ENCODE measurements around the gene INSIG1. TPM values are rescaled to one million over a fixed set of nuclear protein-coding genes. Genes with fewer than 3 reads are reported as not detected.

Gene INSIG1
- total RNA-seq, 4 donors from 2014 or later, result 36.3 to 147 (median 100) TPM

DNA sequence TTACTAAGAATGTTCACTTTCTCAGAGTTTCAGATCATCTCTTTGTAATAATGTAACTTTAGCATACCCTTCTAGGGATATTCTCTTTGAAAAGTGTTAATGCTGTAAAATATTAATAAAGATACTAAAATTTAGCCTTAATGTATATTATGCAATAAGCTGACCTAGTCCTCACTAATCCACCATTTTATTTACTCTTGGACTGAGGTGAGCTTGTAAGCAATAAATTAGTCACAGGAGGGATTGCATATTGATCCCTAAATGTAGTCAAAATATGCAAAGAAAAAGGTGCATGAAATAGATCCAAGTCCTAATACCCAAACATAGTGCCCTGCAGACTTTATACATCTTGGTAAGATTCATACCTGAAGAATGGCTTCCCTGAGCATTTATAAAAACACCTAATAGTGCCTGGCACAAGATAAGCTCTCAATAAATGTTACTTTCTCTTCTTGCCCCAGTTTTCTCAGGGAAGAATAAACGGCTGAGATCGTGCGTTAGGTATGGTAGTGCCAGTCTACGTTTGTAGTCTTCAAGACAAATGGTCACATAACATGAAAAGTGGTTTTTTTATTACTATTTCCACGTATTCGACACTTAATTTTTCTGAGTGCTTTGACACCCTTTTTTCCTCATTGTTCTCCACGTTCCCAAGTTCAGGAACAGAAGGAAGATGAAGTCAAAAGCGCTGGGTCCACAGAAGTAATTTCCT is 14.3 kb downstream of the INSIG1 start:
- no peak for TF ChIP-seq POLR2A (IDR thresholded peaks at IDR 0.05)
- TF ChIP-seq, protein P1, sequence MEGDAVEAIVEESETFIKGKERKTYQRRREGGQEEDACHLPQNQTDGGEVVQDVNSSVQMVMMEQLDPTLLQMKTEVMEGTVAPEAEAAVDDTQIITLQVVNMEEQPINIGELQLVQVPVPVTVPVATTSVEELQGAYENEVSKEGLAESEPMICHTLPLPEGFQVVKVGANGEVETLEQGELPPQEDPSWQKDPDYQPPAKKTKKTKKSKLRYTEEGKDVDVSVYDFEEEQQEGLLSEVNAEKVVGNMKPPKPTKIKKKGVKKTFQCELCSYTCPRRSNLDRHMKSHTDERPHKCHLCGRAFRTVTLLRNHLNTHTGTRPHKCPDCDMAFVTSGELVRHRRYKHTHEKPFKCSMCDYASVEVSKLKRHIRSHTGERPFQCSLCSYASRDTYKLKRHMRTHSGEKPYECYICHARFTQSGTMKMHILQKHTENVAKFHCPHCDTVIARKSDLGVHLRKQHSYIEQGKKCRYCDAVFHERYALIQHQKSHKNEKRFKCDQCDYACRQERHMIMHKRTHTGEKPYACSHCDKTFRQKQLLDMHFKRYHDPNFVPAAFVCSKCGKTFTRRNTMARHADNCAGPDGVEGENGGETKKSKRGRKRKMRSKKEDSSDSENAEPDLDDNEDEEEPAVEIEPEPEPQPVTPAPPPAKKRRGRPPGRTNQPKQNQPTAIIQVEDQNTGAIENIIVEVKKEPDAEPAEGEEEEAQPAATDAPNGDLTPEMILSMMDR (IDR thresholded peaks at IDR 0.05), result no peak
- no peak for DNase-seq
- Histone ChIP-seq H3K27ac (no peak overlapping the region), H3K4me3 (no peak overlapping the region), H3K4me1 (no peaks in the 10 kb centered on the region), H3K36me3 (peaks cover 0 to 39% (median 0%) of the 10 kb centered on the region in 3 donors), H3K27me3 (no peaks in the 10 kb centered on the region), H3K9me3 (no peaks in the 10 kb centered on the region)

DNA sequence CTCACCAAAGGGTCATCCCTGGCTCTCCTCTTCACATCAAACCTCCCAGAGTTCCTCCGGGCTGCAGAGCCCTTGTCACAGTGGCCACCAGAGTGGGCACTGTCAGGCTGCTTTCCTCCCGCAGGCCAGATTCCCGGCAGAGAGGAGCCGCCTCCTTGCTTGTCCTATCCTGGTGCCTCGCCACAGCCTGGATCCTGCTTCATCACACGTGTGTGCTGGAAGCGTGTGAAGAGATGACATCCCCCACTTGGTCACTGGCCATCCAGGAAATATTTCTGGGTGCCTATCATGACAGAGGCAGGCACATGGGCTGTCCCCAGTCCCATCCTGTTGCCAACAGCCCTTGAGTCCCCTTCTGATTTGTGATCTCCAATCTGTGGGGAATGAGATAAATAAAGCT is 15.0 kb downstream of the INSIG1 start:
- peaks cover 0 to 32% (median 0%) of the 10 kb centered on the region in 3 donors for H3K36me3 ChIP-seq
- H3K4me1 ChIP-seq, result no peaks in the 10 kb centered on the region
- H3K4me3 ChIP-seq, result no peak overlapping the region
- DNase-seq, result no peak
- H3K9me3 ChIP-seq, result no peaks in the 10 kb centered on the region
- no peak for TF ChIP-seq POLR2A (IDR thresholded peaks at IDR 0.05)
- TF ChIP-seq, protein P1 (IDR thresholded peaks at IDR 0.05), result no peak
- H3K27me3 ChIP-seq, result no peaks in the 10 kb centered on the region
- no peak overlapping the region for H3K27ac ChIP-seq

DNA sequence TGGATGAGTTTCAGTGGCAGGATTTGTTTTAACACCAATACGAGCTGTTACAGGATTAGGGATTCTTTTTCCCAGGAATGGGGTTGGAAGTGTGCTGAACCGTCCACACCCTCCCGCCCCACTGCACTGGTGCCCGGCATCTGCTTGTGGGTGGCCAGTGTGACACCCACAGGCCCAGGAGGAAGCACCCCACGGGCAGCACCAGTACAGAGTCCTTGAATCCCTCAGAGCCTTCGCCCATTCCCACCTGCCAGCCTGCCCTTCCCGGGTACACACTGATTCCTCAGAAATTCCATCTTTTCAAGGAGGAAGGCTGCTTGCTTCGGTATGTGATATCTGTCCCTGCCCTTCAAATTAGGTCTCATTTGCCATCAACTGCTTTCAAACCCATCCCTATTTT is 15.4 kb downstream of the INSIG1 start:
- H3K27me3 ChIP-seq, result no peaks in the 10 kb centered on the region
- peaks cover 0 to 27% (median 0%) of the 10 kb centered on the region in 3 donors for H3K36me3 ChIP-seq
- TF ChIP-seq, protein P1 (IDR thresholded peaks at IDR 0.05), result no peak
- TF ChIP-seq POLR2A (IDR thresholded peaks at IDR 0.05), result no peak
- DNase-seq, result no peak
- no peaks in the 10 kb centered on the region for H3K9me3 ChIP-seq
- no peaks in the 10 kb centered on the region for H3K4me1 ChIP-seq
- no peak overlapping the region for H3K27ac ChIP-seq
- H3K4me3 ChIP-seq, result no peak overlapping the region

DNA sequence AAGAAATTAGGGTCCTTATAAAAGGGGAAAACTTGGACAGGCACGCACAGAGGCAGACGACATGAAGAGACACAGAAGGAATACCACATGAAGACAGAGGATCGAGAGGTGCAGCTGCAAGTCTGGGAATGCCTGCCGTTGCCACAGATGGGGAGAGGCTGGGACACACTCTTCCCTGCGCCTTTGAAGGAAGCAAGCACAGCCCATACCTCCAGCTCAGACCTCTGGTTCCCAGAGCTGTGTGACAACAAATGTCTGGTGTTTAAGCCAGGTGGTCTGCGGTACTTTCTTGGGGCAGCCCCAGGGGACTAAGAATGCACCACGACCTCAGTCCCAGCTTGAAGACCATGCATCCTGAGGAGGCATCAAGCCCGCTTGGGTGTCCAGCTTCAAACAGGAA is 18.3 kb downstream of the INSIG1 start:
- H3K27ac ChIP-seq, result no peak overlapping the region
- H3K27me3 ChIP-seq, result no peaks in the 10 kb centered on the region
- TF ChIP-seq POLR2A (IDR thresholded peaks at IDR 0.05), result no peak
- TF ChIP-seq, protein P1 (IDR thresholded peaks at IDR 0.05), result no peak
- H3K9me3 ChIP-seq, result no peaks in the 10 kb centered on the region
- H3K36me3 ChIP-seq, result no peaks in the 10 kb centered on the region
- DNase-seq, result no peak
- no peak overlapping the region for H3K4me3 ChIP-seq
- no peaks in the 10 kb centered on the region for H3K4me1 ChIP-seq

DNA sequence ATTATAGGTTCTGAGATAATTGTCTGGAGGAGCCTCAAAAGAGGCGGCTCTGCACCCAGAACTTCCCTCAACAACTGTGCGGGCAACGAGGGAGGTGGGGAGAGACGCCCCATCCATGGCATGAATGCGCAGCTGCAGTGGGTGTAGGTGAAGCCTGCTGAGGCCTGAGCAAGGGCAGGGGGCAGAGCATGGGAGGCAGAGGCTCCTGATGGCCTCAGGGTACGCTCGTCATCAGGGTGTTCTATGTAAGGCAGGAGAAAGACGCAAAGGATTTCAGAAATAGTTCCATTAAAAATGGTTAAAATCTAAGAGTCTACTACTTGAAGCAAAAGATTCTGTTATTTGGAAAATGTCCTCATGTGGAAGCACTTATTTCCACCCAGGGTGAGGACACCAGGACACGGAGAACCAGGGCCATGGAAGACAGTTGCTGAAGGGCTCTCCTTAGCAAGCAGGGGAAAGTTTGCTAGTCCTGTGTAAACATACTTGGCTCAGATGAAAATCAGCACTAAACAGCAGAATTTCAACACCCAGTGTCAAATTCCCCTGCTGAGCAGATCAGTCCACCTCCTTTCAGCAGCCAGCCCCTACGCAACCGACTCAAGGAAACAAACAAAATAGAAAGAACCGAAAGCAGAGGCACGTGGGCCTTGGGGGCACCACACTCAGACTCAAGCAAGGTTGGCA is 18.9 kb downstream of the INSIG1 start:
- Histone ChIP-seq H3K4me3 (no peak overlapping the region), H3K27me3 (no peaks in the 10 kb centered on the region), H3K9me3 (no peaks in the 10 kb centered on the region), H3K36me3 (no peaks in the 10 kb centered on the region), H3K4me1 (no peaks in the 10 kb centered on the region), H3K27ac (no peak overlapping the region)
- TF ChIP-seq, protein P1 (IDR thresholded peaks at IDR 0.05), result no peak
- TF ChIP-seq POLR2A (IDR thresholded peaks at IDR 0.05), result no peak
- no peak for DNase-seq

All from Peyer's patch (tissue), 4 donors.